GM19395 (cell line): ENCODE data around the gene EXOG.
"Not testable (repeated sequence)": the region's sequence is repeated elsewhere in the genome, so short reads cannot be mapped to it uniquely, and the experiment has no call there.

ENCODE experiments used
- ATAC-seq: cut with Tn5 transposase; IDR thresholded peaks from one replicate; pipeline ENCODE4 v1.9.1; 2021; ENCODE audit warnings: mild to moderate bottlenecking, moderate library complexity; ENCODE audit not compliant: unreplicated experiment

Gene EXOG

GRCh38 chr3:38561746-38562466 lies 65.8 kb downstream of the EXOG start:
- ATAC-seq, result no peak

DNA sequence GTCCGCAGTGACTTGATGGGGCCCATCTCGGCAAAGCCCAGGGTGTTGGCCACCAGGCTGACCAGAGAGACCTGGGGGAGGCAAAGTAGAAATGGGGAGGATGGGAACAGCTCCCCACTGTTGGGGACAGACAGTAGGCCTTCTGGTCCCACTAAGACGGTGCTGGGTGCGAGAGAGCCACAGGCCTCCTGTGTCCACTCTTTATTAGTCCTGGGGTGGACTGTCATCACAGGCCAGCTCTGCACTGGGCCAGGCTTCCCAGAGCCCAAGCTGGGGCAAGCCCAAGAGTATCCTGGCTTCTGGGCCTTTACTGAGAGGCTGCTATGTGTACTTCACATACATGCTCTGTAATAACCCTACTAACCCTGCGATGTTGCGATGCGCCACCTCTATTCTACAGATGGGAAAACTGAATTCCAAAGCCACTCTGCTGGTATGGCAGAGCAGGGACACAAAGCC lies 66.4 kb downstream of the EXOG start:
- no peak for ATAC-seq

DNA sequence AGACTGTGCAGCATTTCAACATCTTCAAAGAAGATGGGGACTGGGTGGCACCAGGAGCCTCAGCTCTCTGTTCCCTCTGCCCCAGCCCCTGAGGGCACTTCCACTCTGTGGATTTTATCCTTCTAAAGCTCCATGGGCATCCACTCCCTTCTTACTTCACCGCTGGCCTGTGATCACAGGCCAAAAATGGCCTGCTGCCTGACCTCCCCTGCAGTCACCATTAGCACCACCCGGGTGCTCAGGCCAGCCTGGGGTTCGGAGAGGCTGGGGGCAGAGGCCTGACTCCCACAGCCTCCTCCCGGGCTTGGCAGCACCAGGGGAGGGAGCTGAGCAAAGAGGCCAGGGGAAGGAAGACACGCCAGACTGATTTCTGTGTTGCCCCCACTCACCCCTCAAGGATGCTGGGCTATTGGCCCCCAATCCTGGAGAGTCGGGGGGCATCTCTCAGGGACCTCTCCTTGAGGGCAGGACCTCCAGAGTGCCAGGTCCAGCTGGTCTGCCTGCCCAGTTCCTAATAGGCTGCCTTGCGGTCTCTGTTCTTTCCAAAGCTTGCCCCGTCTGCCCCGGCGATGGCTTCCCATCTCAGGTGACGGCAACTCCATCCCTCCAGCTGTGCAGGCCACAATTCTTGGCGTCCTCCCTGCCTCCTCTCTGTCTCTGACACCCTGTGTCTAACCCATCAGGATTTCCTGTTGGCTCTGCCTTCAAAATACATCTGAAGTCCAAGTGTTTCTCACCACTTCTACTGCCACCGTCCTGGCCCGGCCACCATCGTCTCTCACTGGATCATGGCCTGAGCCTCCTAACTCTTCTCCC lies 67.1 kb downstream of the EXOG start:
- ATAC-seq, result no peak

DNA sequence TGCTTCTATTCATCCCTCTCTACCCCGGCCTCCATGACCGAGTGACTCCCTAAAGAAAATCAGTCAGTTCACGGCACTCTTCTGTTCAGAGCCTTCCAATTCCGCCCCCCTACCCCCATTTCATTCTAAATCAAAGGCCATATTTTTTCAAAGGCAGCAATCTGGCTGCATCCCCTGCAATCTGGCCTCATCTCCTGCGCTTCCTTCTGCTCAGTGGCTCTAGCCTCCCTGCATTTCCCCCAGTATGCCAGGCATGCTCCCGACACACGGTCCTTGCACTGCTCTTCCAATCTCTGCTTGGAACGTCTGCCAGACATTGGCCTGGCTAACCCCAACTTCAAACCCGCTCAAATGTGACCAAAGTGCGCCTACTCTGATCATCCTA lies 67.7 kb downstream of the EXOG start:
- no peak for ATAC-seq

GRCh38 chr3:38564631-38565338 lies 68.6 kb downstream of the EXOG start:
- no peak for ATAC-seq

DNA sequence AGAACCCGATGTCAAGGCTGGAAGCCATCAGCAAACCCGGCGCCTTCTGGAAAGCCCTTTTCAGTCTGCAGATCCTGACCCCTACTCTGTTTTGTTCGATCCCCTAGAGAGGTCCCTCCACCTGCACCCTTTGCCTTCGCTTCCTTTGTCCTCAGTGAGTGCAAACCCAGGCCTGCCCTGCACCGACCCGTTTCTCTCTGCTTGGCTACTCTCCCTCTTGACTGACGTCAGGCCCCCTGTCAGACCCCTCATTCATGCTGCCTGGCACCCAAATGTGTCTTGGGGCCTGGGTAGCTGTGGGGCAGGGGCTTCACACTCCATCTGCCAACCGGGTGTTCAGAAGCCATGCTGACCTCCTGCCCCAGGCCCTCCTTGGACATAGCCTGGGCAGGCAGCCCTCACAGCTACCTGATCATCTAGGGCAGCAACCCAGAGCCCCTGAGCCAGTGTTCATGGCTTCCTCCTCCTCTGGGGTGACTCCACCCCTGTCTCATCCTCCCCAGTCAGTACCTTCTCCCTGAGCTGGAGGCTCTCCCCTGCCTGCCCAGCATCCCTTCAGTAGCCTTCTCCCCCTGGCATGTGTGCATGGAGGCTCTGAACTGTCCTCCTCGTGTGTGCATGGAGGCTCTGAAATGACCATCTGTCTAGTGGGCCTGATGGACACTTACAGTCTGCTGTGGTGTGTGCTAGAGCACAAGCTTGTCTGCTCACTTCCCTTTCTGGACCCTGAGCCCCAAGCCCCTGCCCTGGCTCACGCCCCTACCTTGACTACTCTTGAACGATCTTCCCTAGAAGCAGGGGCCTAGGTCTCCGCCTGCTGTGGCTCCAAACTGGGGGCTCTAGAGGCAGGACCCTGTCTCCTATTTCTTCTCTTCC lies 69.4 kb downstream of the EXOG start:
- ATAC-seq, result no peak

DNA sequence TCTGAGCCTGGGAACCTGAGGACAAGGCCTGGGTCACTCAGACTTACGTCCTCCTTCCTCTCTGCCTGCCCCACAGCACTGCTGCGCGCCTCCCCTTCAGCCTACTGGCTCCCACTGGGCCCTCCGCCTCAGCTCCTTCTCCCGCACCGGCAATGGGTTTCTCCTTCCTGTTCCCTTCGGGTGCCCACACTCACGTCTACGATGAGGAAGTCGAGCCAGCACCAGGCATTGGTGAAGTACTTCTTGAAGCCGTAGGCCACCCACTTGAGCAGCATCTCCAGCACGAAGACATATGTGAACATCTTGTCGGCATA lies 70.0 kb downstream of the EXOG start:
- ATAC-seq, result no peak

DNA sequence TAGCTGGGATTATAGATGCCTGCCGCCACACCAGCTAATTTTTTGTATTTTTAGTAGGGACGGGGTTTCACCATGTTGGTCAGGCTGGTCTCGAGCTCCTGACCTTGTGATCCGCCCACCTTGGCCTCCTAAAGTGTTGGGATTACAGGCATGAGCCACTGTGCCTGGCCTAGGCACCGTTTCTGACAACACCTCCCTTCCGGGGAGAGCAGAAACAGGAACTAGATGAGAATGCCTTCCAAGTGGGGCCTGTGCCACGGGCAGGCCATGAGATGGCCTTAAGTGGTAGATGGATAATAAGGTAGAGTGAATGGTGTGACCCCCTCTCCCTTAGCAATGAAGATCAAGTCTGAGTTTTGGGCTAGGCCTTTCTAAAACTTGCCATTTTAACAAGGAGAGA lies 70.7 kb downstream of the EXOG start:
- not testable (repeated sequence) for ATAC-seq

- no peak for ATAC-seq
These were observed 71.4 kb downstream of the EXOG start for GRCh38 chr3:38567498-38567897.

- ATAC-seq, result no peak
These were observed 77.0 kb downstream of the EXOG start for GRCh38 chr3:38573111-38573510.

GRCh38 chr3:38573556-38573955 lies 77.4 kb downstream of the EXOG start:
- no peak for ATAC-seq

- ATAC-seq, result no peak
These were observed 78.5 kb downstream of the EXOG start for GRCh38 chr3:38574411-38575278.

DNA sequence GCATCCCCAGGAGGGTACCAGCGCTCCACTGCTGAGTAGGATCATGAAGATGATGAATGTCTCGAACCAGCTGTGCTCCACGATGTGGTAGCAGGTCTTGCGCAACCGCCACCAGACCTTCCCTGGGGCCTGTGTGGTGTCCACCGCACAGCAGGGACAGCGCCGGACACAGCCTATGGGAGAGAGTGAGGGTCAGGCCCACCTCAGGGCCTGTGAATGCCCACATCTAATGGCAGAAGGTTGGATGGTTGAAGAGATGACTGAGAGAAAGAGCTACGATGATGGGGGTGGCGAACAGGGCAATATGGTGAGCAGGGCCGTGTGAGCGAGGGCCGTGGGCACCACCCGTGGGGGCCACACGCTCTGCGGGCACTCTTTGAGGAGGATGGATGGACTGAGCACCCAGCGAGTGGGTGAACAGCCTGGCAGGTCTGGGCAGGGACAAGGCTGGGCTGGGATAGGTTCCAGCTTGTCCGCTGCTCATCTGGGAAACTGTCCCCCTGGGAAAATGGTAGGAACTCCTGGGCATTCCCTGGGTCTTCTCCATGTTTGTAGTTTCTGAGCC lies 79.2 kb downstream of the EXOG start:
- ATAC-seq, result no peak
